Thyroid gland (tissue), 4 donors: ENCODE measurements around the gene RAMP3. TPM values are rescaled to one million over a fixed set of nuclear protein-coding genes. Genes with fewer than 3 reads are reported as not detected.

ENCODE experiments used
- DNase-seq, 2 donors: peaks; one replicate each; pipeline ENCODE4 v3.0.0-alpha.2; 2019
- H3K27ac ChIP-seq, 3 donors: fragments of 200-600 bp; sonication (generic); 1 replicate in 2 of 3; 2 replicates in 1 of 3; pipeline ENCODE4 v1.5.1; 2016 to 2019; ENCODE audit warnings: mild to moderate bottlenecking in 1 of 3, moderate library complexity in 1 of 3
- H3K27me3 ChIP-seq: fragments of 200-600 bp; sonication (generic); one replicate; pipeline ENCODE4 v1.5.1; 2019
- H3K36me3 ChIP-seq, 2 donors: fragments of 200-600 bp; sonication (generic); one replicate each; pipeline ENCODE4 v1.5.1; 2016 to 2019
- H3K4me1 ChIP-seq, 2 donors: fragments of 200-600 bp; sonication (generic); one replicate each; pipeline ENCODE4 v1.5.1; 2017 to 2019
- H3K4me3 ChIP-seq, 3 donors: fragments of 200-600 bp; sonication (generic); replicated peaks in 1 of 3; 1 replicate in 2 of 3; 2 replicates in 1 of 3; pipeline ENCODE4 v1.5.1; 2016; ENCODE audit warnings: mild to moderate bottlenecking in 1 of 3
- H3K9me3 ChIP-seq: fragments of 200-600 bp; sonication (generic); one replicate; pipeline ENCODE4 v1.5.1; 2017
- CTCF ChIP-seq, 6 experiments: fragments of 200-600 bp in 3 of 6; fragments of 450-650 bp in 3 of 6; sonication (generic) in 3 of 6; IDR thresholded peaks; one replicate each; pipeline ENCODE4 v1.5.1; 2016 to 2019; ENCODE audit warnings: antibody characterized with exemption in 6 of 6, mild to moderate bottlenecking in 2 of 6, inconsistent platforms in 1 of 6, moderate library complexity in 1 of 6
- POLR2A ChIP-seq, 2 donors: fragments of 450-650 bp; IDR thresholded peaks; one replicate each; pipeline ENCODE4 v1.6.1; 2017; ENCODE audit warnings: antibody characterized with exemption in 2 of 2, mild to moderate bottlenecking in 2 of 2, moderate library complexity in 1 of 2
- WGBS, 2 donors: methylation state at CpG; one replicate each; pipeline ENCODE4 v1.1.5; 2017; 5-methylcytosine and 5-hydroxymethylcytosine counted together
- intact Hi-C: fragments of 100-400 bp; cut with DNase I; formaldehyde crosslinking; loops from one replicate; pipeline ENCODE4 v1.15.1; 2023
- total RNA-seq, 4 donors: library from RNA; depleted of rRNA; stranded (reverse); fragments of >200 nt; gene quantifications; one replicate each; pipeline ENCODE4 v1.2.3, GENCODE V29; 2016

The RAMP3 gene
- total RNA-seq, 4 donors from 2014 or later, result 40.1 to 145 (median 73.1) TPM

- no peaks in the 10 kb centered on the region for H3K4me1 ChIP-seq
- H3K36me3 ChIP-seq, result no peaks in the 10 kb centered on the region
- 82 to 87% methylated on average over 8 to 9 of the region's 10 CpGs for WGBS, 2 donors
- no peak for DNase-seq
- intact Hi-C loops, result no loop called here
- no peak for TF ChIP-seq POLR2A (IDR thresholded peaks at IDR 0.05)
- TF ChIP-seq CTCF (IDR thresholded peaks at IDR 0.05), result no peak
- H3K4me3 ChIP-seq, result no peak overlapping the region
- H3K27ac ChIP-seq, result peak overlapping the region in 1 of 3 donors; percentile 10
- no peaks in the 10 kb centered on the region for H3K27me3 ChIP-seq
- no peaks in the 10 kb centered on the region for H3K9me3 ChIP-seq
Observed at GRCh38 chr7:45183711-45184210, 26.2 kb downstream of the RAMP3 start.

DNA sequence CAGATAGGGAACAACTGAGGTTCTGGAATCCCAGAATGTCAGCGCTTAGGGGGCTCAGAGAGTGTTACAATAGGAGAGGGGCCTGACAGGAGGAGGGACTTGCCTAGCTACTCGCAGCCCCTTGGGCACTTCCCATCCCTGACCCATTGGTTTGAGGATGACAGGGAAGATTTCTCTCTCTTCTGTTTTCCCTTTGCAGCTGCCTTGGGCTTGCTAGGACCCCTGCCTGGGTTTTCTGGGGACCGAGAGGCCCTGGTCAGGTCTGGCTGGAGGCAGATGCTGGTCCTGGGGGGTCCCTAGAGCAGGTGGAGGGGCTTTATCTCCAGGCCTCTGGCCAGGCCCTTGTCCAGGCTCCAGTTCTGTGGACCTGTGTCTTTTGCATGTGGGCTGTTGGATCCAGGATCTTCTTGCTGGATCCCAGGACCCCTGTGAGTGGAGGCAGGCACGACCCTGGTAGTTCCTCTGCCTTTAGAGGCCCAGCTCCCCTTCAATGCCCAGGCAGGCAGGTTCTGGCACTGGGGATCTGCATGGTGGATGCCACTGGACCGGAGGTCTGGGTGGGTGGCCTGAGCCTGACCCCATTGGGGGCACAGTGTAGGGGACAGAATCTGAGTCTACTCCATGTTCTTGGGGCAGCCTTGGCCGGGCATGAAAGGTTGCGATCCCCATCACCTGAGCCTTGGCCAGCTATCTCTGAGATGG, 26.9 kb downstream of the RAMP3 start:
- Histone ChIP-seq H3K4me1 (no peaks in the 10 kb centered on the region), H3K36me3 (no peaks in the 10 kb centered on the region), H3K9me3 (no peaks in the 10 kb centered on the region), H3K4me3 (no peak overlapping the region), H3K27ac (no peak overlapping the region), H3K27me3 (no peaks in the 10 kb centered on the region)
- intact Hi-C loops, result no loop called here
- WGBS, 2 donors, result 67 to 83% methylated on average over 4 to 5 of the region's 7 CpGs
- no peak for DNase-seq
- no peak for TF ChIP-seq POLR2A (IDR thresholded peaks at IDR 0.05)
- TF ChIP-seq CTCF (IDR thresholded peaks at IDR 0.05), result no peak

GRCh38 chr7:45185028-45185863, 27.7 kb downstream of the RAMP3 start:
- intact Hi-C loops, result no loop called here
- no peaks in the 10 kb centered on the region for H3K36me3 ChIP-seq
- H3K4me3 ChIP-seq, result no peak overlapping the region
- no peaks in the 10 kb centered on the region for H3K4me1 ChIP-seq
- TF ChIP-seq POLR2A (IDR thresholded peaks at IDR 0.05) (no peak), CTCF (IDR thresholded peaks at IDR 0.05) (no peak)
- WGBS, 2 donors, result 30 to 53% methylated on average over 4 to 7 of the region's 7 CpGs
- no peaks in the 10 kb centered on the region for H3K9me3 ChIP-seq
- H3K27ac ChIP-seq, result no peak overlapping the region
- H3K27me3 ChIP-seq, result no peaks in the 10 kb centered on the region
- no peak for DNase-seq

DNA sequence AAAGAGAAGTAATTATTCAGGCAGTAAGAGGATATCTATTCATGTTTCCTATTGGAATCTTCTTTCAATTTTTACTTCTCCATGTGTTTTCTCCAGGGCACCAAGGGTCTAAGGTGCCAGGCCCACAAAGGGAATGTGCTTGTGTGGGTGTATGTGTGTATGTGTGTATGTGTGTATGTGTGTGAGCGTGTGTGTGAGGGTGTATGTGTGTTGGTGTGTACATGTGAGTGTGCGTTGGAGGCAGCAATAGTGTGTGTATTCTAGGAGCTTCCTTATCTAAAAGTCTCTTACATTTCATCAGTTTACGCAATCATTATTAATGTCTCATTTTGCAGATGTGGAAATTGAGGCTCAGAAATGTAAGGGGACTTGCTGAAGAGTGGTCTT, 28.3 kb downstream of the RAMP3 start:
- no peaks in the 10 kb centered on the region for H3K27me3 ChIP-seq
- no peaks in the 10 kb centered on the region for H3K9me3 ChIP-seq
- intact Hi-C loops, result no loop called here
- TF ChIP-seq POLR2A (IDR thresholded peaks at IDR 0.05) (no peak), CTCF (IDR thresholded peaks at IDR 0.05) (no peak)
- H3K27ac ChIP-seq, result no peak overlapping the region
- H3K4me3 ChIP-seq, result no peak overlapping the region
- H3K4me1 ChIP-seq, result no peaks in the 10 kb centered on the region
- DNase-seq, result no peak
- no peaks in the 10 kb centered on the region for H3K36me3 ChIP-seq
- WGBS, 2 donors, result 94 to 95% methylated on average over 3 of the region's 3 CpGs
